GM19372 (cell line): Measurements from ENCODE around the gene C6orf132.
A peak's percentile ranks its signal among the peaks of the same experiment; 100 is the strongest.

Experiments used
- ATAC-seq: cut with Tn5 transposase; IDR thresholded peaks from one replicate; pipeline ENCODE4 v1.9.1; 2021; ENCODE audit warnings: mild to moderate bottlenecking, low read depth, moderate library complexity; ENCODE audit not compliant: unreplicated experiment

The C6orf132 gene

DNA sequence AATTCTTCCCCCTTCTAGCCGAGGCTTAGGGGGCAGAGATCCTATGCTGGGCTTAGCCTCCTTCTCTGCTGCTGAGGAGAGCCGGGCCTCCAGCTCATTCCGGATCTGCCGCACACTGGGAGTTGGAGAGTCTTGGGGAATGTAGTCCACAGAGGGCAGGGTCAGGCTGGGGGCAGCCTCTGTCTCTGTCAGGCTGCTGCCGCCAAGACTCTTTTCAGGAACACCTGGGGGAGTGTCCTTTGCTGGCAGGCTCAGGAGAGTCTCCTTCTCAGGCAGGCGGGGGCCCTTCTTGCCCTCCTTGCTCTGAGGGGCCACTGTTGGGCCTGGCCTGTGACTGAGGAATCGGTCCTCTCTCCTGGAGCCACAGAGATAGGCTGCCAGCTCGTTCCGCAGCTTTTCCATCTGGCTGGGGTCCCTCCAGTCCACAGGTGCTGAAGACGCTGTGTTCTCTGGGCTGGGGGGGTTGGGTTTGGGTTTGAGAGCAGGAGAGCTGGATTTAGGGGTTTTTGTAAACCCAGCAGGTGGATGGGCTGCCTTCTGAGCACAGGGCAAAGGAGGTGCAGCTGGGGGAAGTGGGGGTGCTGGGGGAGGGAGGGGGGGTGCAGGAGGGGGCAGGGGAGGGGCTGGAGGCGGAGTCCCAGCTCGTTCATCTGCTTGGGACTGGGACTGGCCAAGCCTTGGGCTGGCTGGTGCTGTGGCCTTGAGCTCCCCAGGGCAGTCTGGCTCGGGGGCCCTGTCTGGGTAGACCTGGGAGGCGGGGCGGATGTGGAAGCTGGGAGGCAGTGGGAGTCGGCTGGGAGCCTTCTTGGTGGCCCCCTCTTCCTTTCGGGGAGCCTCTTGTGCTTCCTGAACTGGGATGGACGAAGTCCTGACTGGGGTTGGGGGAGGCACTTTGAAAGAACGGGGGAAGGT is 36.1 kb downstream of the C6orf132 start:
- ATAC-seq: no peak

DNA sequence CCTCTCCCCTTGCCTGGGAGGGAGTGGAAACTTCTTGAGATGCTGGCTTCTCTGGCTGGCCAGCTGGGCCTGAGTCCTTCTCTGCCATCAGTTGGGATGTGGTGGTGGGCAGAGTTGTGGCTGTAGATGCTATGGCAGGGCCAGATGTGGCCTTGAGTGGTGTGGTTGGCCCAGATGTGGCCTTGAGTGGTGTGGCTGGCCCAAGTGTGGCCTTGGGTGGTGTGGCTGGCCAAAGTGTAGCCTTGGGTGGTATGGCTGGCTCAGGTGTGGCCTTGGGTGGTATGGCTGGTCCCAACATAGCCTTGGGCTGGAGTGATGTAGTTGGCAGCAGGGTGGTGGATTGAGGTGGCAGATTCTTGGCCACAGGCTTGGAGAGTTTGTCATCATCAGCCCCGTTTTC is 36.7 kb downstream of the C6orf132 start:
- no peak for ATAC-seq

DNA sequence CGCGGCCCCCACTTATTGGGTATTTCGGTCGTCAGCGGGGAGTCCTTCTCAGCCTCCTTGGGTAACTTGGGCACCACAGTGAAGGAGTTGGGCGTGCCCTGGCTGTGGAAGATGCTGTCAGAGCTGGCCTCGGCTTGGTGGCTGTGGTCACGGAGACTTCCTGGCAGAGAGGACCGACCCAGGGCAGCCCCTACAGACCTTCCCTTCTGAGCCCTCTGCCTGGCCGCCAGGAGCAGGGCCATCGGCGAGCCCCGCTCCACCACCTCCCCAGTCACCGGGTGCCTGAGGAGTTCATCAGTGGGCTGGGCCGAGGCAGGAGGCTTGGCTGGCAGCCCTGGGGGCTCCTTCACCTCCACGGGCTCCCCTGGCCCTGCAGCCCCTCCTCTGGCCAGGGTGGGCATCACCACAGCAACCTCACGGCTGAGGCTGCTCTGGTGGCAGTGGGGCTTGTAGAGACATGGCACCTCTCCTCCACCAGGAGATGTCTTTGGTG is 37.2 kb downstream of the C6orf132 start:
- no peak for ATAC-seq

DNA sequence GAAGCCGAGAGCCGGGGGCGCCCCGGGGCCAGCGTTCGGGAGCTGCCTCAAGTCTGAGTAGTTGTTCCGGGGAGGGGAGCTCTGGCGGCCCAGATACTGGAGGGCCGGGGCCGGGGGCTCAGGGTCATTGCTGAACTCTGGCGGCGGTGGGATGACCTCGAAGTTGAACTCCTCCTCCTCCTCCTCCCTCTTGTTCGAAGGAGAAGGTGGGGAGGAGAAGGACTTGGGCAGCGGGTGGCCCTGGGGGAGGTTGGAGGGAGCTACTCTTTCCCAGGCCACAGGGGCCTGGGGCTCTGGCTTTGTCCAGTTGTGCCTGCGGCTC is 37.7 kb downstream of the C6orf132 start:
- ATAC-seq: no peak

DNA sequence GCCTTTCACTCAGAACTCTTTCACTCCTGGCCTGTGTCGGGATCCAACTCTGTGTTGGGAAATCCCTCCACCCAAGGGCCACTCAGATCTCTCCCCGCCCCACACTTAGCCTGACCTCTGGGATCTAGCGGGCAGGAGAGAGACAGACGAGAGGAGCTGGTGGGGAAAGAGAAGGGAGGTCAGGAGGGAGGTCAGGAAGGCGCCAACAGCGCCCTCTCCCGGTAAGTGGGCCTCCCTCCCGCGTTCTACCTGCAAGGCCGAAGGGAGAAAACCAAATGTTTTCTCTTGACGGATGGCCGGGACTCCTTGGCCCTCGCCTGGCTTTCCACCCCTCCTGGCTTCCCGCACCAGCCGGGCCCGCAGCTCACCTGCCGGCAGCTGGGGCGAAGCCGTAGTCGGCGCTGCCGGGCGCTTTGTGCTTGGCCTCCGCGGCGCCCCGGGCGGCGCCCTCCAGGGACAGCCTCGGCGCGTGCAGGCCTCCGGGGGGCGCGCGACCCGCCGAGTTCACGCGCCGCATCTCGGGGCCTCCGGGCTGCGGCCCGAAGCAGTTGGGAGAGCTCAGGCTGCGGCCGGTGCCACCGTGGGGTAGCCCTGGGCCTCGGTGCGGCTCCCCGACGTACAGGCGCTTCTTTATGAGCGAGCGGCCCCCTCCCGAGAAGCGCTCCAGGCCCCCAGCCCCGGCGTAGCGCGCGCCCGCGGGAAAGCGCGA is 38.2 kb downstream of the C6orf132 start:
- peak; percentile 67 for ATAC-seq

DNA sequence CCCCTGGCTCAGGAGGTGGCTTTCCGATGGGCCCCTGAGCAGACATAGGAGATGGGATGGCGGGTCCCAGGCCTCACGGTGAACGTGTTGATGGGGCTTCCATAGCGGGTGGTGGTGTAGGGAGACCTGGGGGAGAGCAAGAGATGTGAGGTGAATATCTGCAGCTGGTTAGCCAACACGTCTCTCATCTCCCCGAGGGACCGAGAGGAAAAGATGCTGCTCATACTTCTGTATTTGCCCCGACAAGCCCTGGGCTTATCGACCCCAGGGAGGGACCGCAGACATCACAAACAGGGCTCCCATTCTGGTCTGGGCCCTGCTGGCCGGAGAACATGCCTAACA is 38.7 kb downstream of the C6orf132 start:
- no peak for ATAC-seq

DNA sequence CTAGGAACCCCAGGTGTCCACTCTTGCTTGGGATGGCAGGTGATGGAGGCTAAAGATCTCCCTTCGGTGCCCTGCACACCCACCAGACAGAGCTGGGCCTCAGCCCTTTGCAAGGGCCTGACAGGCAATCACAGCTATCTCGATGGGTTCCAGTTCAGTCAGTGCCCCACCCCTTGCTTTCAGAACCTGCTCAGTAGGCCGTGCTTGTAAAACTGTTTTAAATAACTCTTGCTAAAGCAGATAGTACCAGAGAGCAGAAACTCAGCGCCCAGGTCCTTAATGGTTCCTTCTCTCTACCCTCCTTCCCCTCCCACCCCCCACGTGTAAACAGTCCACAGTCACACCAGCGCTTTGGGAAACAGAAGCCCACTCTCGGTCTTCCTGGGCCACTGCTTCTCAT is 39.2 kb downstream of the C6orf132 start:
- ATAC-seq: no peak

DNA sequence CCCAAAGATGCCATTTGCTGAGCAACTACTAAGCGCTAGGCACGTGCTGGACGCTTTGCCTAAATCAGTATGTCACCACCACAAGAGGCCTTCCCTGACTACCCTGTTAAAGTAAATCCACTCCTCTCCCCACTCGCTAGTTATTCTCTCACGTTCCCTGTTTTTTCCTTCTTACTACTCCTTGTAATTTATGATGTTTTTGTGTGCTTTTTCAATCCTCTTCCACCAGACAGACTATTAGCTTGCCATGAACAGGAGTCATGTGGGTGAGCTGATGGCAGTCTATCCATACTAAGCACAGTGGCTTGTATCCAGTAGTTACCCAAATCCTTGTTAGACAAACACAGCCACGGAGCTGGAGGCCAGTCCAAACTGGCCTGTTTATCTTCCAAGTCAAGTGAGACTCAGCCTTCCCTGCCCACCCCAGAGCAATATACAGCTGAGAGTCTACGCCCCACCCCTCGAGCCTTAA is 41.2 kb downstream of the C6orf132 start:
- ATAC-seq: no peak

DNA sequence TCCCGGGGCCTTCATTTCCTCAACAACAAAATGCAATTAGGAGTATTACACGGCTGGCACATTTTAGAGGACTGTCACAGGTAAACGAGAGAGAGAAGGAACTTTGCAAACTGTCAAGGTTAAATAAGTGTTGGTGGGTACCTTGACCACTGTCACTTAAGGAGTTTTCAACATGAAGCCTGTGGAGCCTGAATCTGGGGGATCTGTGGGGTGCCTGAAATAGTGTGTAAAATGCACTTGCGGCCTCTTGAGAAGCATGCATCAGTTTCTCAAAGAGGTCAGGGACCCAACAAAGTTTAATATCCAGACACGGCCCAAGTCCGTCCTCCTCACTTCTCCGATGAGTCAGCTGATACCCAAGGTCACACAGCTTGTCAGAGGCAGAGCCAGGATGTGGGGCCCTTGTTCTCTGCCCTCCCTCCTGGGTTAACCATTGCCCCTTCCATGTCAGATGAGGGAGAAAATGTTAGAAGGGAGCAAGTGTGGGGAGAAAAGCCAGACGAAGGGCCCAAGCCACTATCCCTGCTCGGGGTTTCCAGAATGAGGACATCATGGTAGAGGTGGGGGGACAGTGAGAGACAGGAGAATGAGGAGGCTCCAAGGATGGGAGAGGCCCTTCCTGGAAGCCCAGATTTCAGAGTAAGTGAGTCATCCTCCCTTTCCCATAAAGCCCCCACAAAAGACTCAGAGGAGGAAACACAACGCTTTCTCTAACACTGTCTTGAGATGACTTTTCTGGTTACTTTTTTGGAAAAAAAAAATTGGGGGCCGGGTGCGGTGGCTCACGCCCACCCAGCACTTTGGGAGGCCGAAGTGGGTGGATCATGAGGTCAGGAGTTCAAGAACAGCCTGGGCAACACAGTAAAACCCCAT is 42.2 kb downstream of the C6orf132 start:
- ATAC-seq: no peak

DNA sequence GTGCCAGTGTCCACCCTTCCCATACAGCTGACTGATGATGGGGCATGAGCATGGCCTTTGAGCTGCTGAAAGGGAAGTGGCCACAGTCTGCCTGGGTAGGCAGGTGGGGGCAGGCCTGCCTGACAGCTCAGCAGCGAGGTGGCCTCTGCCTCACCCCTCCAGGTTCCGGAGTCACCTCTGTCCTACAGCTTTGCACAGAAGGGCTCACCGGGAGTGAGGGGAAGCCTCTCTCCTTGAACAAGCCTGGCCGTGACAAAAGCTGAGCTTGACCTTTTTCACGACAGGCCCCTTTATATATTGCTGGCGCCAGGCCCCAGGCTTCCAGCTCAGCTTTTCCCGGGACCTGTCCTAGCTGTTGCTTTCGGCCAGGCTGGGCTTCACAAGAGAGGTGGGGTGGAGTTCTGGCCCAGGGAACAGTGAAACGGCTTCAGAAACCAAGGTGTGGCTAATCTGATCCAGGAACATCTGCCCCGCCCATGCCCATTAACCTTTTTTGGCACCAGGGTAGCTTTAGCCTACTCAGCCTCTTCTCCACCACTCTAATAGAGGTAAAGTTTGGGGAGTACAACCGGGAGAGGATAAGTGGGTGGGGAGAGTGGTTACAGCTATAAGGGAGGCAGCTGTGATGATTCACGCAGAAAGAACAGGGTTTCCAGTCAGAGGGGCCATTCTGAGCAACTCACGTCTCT is 42.9 kb downstream of the C6orf132 start:
- no peak for ATAC-seq

DNA sequence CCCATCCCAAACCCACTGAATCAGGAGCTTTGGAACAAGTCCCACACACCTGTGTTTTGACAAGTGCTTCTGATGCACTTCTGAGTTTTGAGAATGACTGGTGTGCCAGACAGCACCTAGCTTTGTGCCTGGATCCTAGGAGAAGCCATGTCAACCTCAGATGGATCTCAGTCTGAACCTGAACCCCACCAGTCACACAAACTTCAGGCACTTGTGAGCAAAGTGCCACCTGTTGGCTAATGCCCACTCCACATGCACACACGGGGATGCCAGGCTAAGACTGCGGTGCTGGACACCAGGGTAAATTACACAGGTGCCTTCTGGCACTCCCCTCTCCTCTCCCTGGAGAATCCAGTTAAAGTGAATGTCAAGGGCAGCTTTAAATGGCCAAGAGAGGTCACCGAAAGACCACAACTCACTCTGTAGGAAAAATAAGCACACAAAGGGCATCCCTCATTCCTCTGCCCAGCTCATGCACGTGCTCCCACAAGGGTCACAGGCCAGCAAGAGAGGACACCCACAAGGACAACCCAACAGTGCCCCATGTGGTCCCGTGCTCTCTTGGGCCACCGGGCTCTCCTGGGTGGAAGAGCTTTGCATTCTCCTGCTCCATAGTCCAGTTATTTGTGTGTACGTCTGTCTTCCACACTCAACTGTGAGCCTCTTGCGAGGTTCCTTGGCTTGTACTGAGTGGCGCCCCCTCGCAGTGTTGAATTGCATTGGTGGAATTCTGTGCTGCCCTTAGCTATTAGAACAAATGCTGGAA is 46.5 kb downstream of the C6orf132 start:
- no peak for ATAC-seq

DNA sequence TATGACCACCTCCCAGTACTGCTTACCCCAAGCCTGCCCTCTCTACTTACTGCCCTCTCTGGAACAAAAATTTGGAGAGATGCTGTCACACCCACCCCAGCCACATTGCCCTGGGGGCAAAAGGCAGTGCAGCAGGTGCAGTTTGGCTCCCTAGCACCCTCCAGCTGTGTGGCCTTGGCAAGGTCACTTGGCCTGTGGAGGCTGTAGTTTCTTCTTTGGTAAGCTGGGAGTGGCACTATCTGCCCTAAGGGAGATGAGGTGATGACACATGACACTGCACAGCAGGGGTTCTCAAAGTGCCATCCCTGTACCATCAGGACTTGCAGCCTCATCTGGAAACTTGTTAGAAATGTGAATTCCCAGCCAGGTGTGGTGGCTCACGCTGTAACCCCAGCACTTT is 47.3 kb downstream of the C6orf132 start:
- no peak for ATAC-seq

DNA sequence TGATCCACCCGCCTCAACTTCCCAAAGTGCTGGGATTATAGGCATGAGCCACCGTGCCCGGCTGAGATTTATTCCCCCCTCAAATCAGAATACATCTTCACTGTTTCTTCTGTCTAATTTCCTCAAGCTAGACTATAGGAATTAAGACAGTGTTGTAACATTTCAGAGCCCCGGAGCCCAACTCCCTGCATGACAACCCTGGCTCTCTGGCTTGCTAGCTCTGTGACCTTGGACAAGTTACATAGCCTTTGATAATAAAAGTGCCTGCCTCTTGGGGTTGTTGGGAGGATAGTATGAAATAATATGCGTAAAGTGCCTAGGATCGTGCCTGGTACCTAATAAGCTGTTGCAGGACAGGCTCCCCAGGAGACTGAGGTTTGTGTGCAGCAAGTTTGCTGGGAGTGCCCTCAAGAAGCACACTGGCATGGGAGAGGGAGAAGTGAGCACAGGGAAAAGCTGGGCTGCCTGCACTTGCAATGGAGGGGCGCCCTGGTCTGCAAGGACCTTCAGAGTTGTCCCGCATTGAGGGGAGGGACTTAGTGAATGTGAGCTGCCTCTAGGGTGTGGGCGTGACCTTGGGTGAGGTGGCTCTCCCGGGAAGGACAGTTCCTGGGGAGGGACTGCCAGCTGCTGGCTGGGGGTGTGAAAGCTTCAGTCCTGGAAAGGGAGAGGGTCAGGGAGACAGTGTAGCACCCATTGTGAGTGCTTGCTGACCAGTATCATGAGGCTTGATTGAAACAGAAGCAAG is 48.7 kb downstream of the C6orf132 start:
- no peak for ATAC-seq

DNA sequence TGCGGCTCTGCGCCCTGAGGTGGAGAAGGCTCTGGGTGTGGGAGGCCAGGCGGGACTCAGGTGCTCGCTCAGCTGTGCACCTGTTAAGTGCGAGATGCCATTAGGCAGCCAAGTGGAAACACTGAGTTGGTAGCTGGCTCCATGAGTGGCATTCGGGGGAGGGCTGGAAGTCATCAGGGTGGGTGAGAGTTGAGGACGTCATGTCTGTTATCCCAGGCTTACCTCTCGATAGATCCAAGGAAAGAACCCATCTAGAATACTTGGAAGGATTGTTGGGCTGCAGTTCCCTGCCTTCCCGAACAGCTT is 50.7 kb downstream of the C6orf132 start:
- ATAC-seq: no peak

DNA sequence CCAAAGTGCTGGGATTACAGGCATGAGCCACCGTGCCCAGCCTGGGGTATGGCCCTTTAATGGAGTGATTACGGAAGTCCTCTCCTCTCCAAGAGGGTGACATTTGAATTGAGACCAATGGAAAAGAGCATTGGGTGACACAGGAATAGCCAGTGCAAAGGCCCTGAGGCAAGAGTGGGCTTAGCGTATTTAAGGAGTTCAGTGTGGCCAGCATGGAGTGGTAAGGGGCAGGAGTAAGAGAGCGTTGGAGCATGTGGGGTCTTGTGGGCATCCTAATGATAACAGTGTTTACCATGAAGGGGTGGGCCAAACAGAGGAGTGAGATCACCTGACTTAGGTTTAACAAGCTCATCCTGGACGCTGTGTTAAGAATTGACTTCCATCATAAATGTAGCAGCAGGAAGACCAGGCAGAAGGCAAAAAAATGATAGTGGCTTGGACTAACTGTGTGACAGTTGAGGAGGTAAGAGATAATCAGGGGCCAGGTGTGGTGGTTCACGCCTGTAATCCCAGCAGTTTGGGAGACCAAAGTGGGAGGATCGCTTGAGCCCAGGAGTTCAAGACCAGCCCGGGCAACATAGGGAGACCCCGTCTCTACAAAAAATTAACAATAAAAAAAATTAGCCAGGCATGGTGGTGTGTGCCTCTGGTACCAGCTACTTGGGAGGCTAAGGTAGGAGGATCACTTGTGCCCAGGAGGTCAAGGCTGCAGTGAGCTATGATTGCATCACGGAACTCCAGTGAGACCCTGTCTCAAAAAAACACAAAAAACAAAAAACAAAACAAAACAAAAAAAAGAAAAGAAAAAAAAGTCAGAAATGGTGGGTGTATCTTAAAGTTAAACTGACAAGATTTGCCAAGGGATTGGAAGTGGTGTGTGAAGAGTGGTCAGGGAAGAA is 51.4 kb downstream of the C6orf132 start:
- ATAC-seq: no peak

DNA sequence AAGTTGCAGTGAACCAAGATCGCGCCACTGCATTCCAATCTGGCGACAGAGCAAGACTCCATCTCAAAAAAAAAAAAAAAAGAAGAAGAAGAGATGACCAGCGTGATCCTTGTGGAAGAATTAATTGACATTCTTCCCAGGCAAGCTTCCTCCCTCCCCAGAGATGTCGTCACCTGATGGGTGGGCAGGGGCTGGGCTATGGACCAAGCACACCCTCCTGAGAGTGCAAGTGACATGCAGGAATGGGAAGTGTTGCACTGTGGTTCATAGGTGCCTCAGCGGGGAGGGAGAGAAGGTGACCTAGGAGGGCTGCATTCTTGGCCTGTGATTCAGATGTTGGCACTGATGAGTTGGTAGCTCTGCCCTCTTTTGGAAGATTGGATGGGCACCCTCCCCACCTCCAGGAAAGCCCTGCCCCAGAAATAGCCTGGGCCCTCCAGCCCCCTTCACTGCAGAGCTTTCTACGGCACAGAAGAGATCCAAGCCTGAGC is 54.3 kb downstream of the C6orf132 start:
- no peak for ATAC-seq

DNA sequence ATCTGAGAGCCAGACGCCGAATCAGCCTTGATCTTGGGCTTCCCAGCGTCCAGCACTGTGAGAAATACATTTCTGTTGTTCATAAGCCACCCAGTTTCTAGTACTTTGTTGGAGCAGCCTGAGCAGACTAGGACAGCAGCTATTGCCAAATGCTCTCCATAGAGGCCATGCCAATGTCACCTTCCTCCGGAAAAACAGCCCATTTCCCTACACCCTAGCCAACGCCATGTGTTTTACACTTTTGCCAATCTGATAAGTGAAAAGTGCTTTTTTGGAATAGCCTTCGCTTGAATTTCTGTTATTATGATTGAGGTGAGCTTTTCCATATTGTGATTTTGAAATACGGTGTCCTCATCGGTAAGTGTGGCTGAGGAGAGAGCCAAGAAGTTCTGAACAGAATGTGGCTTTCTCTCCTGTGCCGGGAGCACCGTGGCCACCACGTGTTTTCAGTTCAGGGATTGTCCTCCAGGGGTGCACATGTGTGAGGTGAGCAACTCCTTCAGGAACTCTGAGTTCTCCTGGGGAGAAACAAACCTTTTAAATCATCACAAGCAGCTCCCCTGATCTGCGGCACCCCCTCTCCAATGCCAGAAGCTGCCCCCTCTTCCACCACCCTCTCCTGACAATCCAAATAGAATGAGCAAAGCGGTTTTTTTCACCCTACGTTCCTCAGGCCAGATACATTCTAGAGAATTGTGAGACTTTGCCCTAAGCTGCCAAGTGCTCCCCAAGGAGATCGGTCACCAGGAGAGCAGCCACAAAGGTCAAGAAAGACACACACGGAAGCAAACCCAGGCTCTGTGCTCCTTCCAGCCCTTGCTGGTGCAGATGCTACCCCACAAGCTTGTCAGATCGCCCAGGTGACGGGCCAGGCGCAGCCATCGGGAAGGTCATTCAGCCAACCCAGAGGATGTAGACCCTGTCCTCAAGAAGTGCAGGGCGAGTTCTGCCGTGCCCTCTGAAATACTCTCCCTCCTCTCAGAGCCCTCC is 56.1 kb downstream of the C6orf132 start:
- no peak for ATAC-seq
